B cell (primary cell): ENCODE results near the gene C19orf47.

Experiments used
- EZH2 ChIP-seq: IDR thresholded peaks from 2 replicates; pipeline ENCODE4 v1.6.1; 2012; ENCODE audit warnings: borderline replicate concordance, low read depth, mild to moderate bottlenecking, moderate library complexity, low read length; ENCODE audit not compliant: insufficient read depth, poor library complexity, severe bottlenecking
- TF ChIP-seq, protein P1 (sequence below): fragments of 200-600 bp; IDR thresholded peaks from one replicate; pipeline ENCODE4 v1.8.0; 2022; ENCODE audit warnings: antibody characterized with exemption, mild to moderate bottlenecking

DNA sequence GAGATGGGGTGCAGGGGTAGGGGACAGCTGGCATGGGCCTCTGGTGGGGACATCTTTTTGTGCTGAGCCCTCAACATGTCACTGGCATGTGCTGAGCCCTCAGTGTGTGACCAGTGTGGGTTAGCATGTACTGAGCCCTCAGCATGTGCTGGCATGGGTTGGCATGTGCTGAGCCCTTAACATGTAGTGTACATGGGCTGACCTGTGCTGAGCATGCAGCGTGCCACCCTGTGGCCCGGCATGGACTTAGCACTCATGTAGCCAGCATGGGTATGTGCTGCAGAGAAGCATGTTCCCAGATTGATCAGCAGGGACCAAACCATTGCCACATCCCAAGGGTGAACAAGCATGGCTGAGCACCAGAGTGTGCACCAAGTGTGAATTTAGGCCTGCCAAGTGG lies 30.3 kb upstream of the C19orf47 start:
- TF ChIP-seq, protein P1, sequence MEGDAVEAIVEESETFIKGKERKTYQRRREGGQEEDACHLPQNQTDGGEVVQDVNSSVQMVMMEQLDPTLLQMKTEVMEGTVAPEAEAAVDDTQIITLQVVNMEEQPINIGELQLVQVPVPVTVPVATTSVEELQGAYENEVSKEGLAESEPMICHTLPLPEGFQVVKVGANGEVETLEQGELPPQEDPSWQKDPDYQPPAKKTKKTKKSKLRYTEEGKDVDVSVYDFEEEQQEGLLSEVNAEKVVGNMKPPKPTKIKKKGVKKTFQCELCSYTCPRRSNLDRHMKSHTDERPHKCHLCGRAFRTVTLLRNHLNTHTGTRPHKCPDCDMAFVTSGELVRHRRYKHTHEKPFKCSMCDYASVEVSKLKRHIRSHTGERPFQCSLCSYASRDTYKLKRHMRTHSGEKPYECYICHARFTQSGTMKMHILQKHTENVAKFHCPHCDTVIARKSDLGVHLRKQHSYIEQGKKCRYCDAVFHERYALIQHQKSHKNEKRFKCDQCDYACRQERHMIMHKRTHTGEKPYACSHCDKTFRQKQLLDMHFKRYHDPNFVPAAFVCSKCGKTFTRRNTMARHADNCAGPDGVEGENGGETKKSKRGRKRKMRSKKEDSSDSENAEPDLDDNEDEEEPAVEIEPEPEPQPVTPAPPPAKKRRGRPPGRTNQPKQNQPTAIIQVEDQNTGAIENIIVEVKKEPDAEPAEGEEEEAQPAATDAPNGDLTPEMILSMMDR, result no peak
- no peak for TF ChIP-seq EZH2
